ENCODE results near the gene NUDT14. TPM values are rescaled to one million over a fixed set of nuclear protein-coding genes. Genes with fewer than 3 reads are reported as not detected.

The NUDT14 gene
- total RNA-seq, 4 donors from 2014 or later = 6.6 to 47.7 (median 25.7) TPM

- no peaks in the 10 kb centered on the region for H3K9me3 ChIP-seq
- H3K36me3 ChIP-seq = peaks cover 0 to 16% (median 0%) of the 10 kb centered on the region in 3 donors
- H3K4me1 ChIP-seq = peaks cover 0 to 6% (median 0%) of the 10 kb centered on the region in 4 donors
- no peak overlapping the region for H3K4me3 ChIP-seq
- TF ChIP-seq CTCF (IDR thresholded peaks at IDR 0.05) = no peak
- no peak overlapping the region for H3K27ac ChIP-seq
- H3K27me3 ChIP-seq = no peaks in the 10 kb centered on the region
- peak in 1 of 3 donors; percentile 26 for DNase-seq
Measured at GRCh38 chr14:105148604-105149145, 32.4 kb downstream of the NUDT14 start.

- Histone ChIP-seq H3K27ac (no peak overlapping the region), H3K27me3 (no peaks in the 10 kb centered on the region), H3K36me3 (peaks cover 0 to 22% (median 0%) of the 10 kb centered on the region in 3 donors), H3K9me3 (no peaks in the 10 kb centered on the region), H3K4me3 (no peak overlapping the region), H3K4me1 (no peaks in the 10 kb centered on the region)
- peak in 1 of 3 donors; percentile 34 for DNase-seq
- TF ChIP-seq POLR2A (IDR thresholded peaks at IDR 0.05) (no peak), CTCF (IDR thresholded peaks at IDR 0.05) (no peak)
Measured at GRCh38 chr14:105147671-105148603, 33.2 kb downstream of the NUDT14 start.

- peak in 1 of 3 donors; percentile 28 for DNase-seq
- H3K9me3 ChIP-seq = no peaks in the 10 kb centered on the region
- no peak for TF ChIP-seq CTCF (IDR thresholded peaks at IDR 0.05)
- H3K4me1 ChIP-seq = no peaks in the 10 kb centered on the region
- no peak overlapping the region for H3K4me3 ChIP-seq
- H3K27ac ChIP-seq = no peak overlapping the region
- H3K27me3 ChIP-seq = no peaks in the 10 kb centered on the region
- peaks cover 0 to 27% (median 0%) of the 10 kb centered on the region in 3 donors for H3K36me3 ChIP-seq
Measured at GRCh38 chr14:105146976-105147635, 34.0 kb downstream of the NUDT14 start.

- Histone ChIP-seq H3K9me3 (no peaks in the 10 kb centered on the region), H3K27me3 (no peaks in the 10 kb centered on the region), H3K4me3 (no peak overlapping the region), H3K27ac (no peak overlapping the region), H3K36me3 (peaks cover 0 to 27% (median 0%) of the 10 kb centered on the region in 3 donors), H3K4me1 (no peaks in the 10 kb centered on the region)
- DNase-seq = peak in 1 of 3 donors; percentile 44
- TF ChIP-seq POLR2A (IDR thresholded peaks at IDR 0.05) (no peak), CTCF (IDR thresholded peaks at IDR 0.05) (no peak)
Measured at GRCh38 chr14:105146181-105146975, 34.7 kb downstream of the NUDT14 start.

Measured in Peyer's patch (tissue), 4 donors.